ENCODE data around the gene DIAPH1. TPM values are rescaled to one million over a fixed set of nuclear protein-coding genes. Genes with fewer than 3 reads are reported as not detected.

Gene DIAPH1
- total RNA-seq, 1 donor from 2014 or later, result 25.4 TPM

DNA sequence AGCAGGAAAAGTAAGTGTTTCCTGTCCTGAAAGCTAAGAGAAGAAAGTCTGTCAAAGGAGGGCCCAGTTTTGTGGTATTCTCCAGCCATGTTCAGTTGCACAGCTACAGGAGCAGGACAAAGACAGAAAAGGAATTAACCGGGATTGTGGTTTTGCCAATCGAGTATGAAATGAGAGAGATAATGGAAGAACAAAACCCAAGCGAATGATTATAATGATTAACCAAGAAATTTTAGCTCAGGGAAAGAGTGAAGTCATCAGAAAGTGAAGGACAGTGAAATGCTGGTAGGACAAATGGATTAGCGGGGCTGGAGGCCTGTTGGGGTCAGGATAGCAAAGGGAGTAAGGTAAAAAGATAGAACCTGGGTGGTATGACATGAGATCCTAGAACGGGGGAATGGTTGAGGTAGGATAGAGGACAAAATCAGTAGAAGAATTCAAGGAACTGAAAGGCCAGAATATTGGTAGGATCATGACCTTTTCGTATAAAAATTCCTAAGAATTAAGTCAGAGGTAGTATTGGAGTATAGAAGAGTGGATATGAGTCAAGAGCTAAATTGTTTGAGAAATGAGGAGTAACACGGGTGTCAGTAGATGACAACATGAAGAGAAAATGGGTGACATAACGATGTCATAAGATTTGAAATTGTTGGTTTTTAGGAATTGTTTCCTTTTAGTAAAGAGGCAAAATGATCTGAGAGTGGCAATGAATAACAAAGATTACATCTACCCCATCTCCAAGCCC, 52.8 kb downstream of the DIAPH1 start:
- no peak for DNase-seq (ENCODE audit: low read depth)

DNA sequence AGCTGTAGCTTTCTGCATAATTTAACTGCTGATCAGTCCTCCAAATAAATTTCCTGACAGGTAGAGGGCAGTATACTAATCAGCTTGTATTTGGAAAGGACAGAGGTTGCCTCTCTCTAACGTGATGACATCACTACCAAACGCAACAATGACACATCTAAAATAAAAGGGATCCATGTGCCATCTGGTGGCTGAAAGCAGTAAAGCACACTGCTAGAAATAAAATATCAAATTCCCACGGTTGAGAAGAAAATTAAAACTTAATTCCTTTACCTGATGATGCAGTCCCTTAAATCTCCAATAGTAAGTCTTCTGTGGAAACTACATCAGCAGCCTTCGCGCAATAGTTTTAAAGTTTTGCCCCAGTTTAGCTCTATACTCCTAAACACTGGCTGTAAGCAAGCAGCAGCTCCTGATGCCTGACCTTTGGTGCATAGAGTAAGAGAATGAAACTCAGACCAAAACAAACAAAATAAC, 54.5 kb downstream of the DIAPH1 start:
- peak; percentile 94 for DNase-seq (ENCODE audit: low read depth)

DNA sequence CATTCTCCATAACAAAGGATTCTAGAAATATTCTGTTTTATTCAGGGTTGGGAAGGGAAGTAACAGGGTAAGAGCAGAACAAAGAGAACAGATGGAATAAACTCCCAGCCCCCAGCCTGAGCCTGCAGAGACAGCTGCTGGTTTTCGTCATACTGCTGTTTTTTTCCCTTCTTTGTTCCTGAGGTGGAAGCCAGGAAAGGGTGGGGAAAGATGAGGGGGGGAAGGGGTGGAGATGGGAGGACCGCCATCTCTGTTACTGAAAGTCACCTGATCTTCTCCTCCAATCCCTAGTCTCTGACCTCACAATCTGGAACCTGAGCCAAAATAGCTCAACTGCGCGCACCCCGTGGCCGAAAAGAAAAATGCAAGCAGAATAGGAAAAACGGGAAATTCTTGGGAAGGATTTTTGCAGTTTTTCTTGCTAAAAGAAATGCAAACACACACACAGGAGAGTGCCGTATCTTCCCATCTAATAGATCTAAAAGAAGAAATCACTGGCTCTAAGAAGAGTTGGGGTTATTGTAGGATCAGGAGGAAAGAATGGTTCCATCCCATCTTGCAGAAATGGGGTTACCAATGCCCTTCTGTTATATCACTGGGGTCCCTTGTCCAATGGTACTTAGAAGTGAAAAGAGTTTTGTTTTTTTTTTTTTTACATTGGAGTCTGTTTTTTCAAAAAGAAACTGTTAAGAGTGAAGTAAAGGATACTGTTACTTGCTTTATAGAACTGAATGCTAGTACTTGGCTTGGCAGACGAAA, 57.9 kb downstream of the DIAPH1 start:
- peak; percentile 99 for DNase-seq (ENCODE audit: low read depth)

GRCh38 chr5:141560151-141560550, 58.6 kb downstream of the DIAPH1 start:
- DNase-seq (ENCODE audit: low read depth), result peak; percentile 92

DNA sequence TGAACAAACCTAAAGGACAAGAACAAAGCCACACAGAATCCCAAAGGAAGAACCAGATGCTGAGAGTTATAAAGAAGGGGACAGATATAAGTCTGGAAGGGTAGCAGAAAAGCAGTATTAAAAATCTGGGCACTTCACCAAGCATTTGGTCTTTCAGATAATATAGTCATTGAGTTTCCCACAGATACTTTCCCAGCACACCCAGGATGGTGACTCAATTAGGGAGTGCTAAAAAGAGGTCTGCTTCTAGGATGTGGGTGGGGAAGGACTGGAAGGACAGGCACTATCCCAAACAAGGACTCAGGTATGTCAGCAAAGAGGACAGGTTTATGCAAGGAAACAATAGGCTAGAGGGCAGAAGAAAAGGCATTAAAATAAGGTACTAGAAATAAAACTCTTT, 59.3 kb downstream of the DIAPH1 start:
- peak; percentile 93 for DNase-seq (ENCODE audit: low read depth)

DNA sequence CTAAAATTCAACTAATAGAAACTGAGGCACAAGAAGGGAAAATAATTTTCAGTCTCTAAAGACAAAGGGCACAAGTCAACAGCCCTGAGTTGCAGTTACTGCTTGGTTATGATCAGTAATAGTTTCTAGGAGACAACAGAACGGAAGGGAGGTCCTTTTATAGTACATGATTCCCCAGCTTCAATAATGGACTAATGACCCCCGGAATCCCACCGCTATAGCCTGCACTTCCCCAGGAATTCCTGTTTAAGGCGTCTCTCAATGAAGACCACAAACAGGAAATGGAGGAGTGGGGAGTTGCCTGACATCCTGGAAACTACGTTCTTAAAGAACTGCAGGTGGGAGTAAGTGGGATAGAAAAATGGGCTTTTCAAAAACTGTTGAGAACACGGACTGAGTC, 60.6 kb downstream of the DIAPH1 start:
- no peak for DNase-seq (ENCODE audit: low read depth)

- peak; percentile 96 for DNase-seq (ENCODE audit: low read depth)
Measured at GRCh38 chr5:141557681-141558136, 61.1 kb downstream of the DIAPH1 start.

DNA sequence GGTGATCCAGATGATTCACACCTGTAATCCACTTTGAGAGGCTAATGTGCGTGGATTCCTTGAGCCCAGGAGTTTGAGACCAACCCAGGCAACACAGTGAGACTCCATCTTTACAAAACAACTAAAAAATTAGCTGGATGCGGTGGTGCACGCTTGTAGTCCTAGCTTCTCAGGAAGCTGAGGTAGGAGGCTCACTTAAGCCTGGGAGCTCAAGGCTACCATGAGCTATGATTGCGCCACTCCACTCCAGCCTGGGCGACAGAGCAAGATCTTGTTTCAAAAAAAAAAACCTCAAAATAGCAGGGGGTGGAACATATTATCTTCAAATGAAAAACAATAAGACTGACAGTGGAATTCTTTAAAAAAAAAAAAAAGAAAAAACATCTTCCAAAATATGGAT, 70.9 kb downstream of the DIAPH1 start:
- DNase-seq (ENCODE audit: low read depth), result no peak

DNA sequence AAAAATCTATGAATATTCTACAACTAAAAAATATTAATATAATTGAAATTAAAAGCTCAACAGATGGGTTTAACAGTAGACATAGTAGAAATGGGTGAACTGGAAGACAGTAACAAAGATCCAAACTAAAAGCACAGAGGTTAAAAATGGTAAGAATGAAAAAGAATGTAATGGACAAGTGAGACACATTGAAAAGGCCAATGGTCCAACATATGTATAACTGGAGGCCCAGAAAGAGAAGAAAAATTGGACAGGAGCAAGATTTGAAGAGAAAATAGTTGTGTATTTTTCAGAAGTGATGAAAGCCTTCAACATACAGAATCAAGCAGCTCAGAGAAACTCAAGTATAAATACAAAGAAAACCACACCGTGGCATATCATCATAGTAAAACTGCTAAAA, 71.3 kb downstream of the DIAPH1 start:
- DNase-seq (ENCODE audit: low read depth), result peak; percentile 38

DNA sequence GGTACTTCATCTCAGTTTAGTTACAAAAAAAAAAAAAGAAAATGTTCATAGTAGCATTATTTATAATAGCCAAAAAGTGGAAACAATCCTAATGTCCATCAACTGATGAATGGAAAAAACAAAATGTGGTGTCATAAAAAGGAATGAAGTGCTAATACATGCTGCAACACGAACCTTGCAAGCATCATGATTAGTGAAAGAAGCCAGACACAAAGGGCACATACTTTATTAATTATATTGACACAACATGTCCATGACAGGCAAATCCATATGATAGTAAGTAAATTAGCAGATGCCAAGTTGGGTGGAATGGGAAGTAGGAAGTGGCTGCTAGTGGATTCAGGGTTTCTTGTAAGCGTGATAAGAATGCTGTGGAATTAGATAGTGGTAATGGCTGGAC, 75.7 kb downstream of the DIAPH1 start:
- no peak for DNase-seq (ENCODE audit: low read depth)

- no peak for DNase-seq (ENCODE audit: low read depth)
Measured at GRCh38 chr5:141534492-141535213, 84.1 kb downstream of the DIAPH1 start.

DNA sequence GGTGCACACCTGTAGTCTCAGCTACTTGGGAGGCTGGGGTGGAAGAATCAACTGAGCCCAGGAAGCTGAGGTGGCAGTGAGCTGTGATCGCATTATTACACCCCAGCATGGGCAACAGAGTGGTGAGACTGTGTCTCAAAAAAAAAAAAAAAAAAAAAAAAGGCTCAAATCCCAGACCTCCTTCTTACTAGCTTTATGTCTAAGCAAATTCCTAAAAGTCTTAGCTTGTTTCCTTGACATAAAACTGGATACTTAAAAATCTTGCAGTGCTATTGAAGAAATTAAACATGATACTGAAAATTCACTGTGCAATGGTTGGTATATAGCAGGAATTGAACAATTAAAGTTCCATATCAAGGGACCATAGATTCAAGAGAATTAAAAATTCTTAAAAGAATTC, 84.9 kb downstream of the DIAPH1 start:
- DNase-seq (ENCODE audit: low read depth), result no peak

GRCh38 chr5:141532726-141533125, 86.1 kb downstream of the DIAPH1 start:
- no peak for DNase-seq (ENCODE audit: low read depth)

DNA sequence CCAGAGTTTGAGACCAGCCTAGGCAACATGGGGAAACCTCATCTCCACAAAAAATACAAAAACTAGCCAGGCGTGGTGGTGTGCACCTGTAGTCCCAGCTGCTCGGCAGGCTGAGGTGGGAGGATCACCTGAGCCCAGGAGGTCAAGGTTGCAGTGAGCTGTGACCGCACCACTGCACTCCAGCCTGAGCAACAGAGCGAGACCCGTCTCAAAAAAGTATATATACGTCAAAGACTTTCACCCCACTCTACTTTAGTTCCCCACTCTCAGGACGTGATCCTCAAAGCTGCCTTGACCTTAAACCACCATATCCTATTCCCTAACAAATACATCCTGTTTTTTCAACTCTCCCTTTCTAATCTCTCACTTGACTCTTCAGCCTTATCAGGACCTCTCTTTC, 88.9 kb downstream of the DIAPH1 start:
- no peak for DNase-seq (ENCODE audit: low read depth)

DNA sequence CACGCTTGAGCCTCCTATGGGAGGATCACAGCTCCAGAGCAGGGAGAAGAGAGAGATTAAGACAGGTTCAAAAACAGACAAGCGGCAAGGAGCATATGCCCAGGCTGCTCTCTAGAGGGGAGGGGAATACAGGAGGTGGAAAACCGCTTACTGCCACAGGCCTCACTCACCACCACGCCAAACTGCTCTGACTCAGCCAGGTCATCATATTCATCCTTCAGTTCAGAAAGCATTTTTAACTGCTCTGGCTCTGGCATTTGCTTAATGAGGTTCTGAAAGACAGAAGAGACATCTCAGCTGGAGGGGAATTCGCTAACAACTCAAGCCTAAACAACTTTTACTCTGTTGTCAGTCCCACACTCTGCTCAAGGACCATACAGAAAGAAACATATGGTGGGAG, 89.8 kb downstream of the DIAPH1 start:
- peak; percentile 84 for DNase-seq (ENCODE audit: low read depth)

- DNase-seq (ENCODE audit: low read depth), result peak; percentile 28
Measured at GRCh38 chr5:141528291-141528984, 90.4 kb downstream of the DIAPH1 start.

DNA sequence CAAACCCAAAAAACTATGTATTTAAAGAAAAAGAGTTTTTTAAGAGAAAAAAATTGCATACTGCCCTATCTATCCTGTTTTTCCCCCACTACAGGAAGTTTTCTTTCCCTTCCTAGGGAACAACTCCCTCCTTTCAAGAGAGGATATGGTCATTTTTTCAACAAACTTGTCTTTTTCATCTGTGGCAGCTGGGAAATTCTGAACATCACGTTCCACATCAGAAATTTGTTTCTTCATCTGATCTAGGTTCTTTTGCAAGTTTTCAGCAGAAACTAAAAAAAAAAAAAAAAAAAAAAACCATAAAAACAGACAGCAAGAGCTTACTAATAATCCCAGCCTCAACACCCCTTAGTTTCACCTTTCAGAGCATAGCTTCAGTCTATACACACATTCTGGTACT, 91.4 kb downstream of the DIAPH1 start:
- DNase-seq (ENCODE audit: low read depth), result no peak

DNA sequence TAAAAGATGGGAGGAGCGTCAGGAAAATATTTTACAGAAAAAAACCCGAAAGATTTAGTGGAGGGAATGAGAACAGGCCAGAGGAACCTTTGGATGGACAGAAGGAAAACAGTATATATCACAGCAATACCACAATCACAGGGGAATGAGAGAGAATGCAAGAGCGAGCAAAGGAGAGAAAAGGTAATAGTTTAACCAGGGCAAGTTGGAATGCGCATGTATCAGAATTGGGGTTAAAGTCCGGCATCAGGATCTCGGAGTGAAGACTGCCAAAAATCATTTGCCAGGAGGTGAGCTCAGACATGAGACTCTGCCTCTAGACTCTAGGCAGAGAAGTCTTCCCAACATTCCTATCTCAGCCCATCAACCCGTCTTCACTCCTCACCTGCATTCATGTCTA, 93.1 kb downstream of the DIAPH1 start:
- DNase-seq (ENCODE audit: low read depth), result no peak

DNA sequence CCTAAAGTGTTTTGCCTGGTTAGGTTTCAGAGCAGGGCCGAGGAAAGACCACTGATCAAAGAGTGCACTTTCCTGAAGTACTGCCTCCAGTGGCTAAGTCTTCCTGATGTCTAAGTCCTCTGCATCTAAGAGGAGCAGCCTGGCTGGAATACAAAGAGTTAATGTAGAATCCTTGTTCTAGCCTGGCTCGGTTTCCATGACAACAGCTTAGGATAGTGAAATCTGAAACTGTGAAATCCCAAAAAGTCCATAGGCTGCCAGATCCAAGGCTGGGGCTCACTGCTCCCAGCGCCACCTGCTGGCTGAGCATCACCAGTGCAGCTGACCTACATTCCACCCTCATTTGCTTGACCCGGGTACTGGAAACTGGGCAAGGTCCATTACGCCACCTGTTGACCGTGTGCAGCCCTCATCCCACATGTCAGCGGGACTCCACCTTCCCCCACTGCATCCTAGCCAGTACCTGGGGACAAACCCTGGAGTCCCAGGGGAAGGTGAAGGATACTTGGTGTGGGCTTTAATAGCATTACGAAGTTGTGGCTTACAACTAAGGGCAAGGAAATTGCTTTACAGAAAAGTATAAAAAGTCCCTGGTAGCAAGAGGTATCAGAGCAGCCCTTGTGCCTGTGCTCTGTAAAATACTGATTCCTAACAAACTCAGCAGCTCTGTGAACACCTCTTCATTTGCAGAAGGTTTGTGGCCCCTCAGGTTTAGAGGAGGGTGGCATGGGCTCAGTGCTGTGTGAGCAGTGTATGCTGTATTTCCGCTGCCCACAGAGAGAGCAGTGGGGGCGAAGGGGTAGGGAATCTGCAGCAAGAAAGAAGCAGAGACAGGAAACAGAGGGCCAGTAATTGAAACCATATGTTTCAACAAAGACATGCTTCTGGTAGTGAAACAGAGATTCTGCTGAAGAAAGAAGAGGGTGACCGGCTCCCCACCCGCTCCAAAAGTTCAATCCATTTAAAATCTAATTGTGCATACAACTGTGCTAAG, 93.9 kb downstream of the DIAPH1 start:
- peak; percentile 95 for DNase-seq (ENCODE audit: low read depth)

- DNase-seq (ENCODE audit: low read depth), result no peak
Measured at GRCh38 chr5:141523991-141524390, 94.8 kb downstream of the DIAPH1 start.

Data from myocyte (in vitro differentiated cells).